Measurements from ENCODE around the gene MRTFA. TPM values are rescaled to one million over a fixed set of nuclear protein-coding genes. Genes with fewer than 3 reads are reported as not detected.
"Not testable (repeated sequence)": the region's sequence is repeated elsewhere in the genome, so short reads cannot be mapped to it uniquely, and the experiment has no call there.

MRTFA gene
- total and polyA plus RNA-seq, 2 donors = 22.3 to 37.6 TPM

- no peaks in the 10 kb centered on the region for H3K36me3 ChIP-seq (ENCODE audit: insufficient read depth)
- WGBS = 91% methylated on average over 2 of the region's 2 CpGs
- DNase-seq (ENCODE audit: extremely low spot score) = no peak
- H3K27ac ChIP-seq (ENCODE audit: low read depth) = no peak overlapping the region
- H3K4me3 ChIP-seq (ENCODE audit: low read depth, low read length) = no peak overlapping the region
- H3K4me1 ChIP-seq (ENCODE audit: insufficient read depth) = no peaks in the 10 kb centered on the region
These were observed 44.0 kb downstream of the MRTFA start for GRCh38 chr22:40592352-40593113.

- Histone ChIP-seq H3K4me1 (ENCODE audit: insufficient read depth) (no peaks in the 10 kb centered on the region), H3K36me3 (ENCODE audit: insufficient read depth) (no peaks in the 10 kb centered on the region), H3K27ac (ENCODE audit: low read depth) (no peak overlapping the region), H3K4me3 (ENCODE audit: low read depth, low read length) (no peak overlapping the region)
- 96% methylated on average over 7 of the region's 7 CpGs for WGBS
- no peak for DNase-seq (ENCODE audit: extremely low spot score)
These were observed 47.8 kb downstream of the MRTFA start for GRCh38 chr22:40588726-40589125.

GRCh38 chr22:40586781-40587180 lies 49.7 kb downstream of the MRTFA start:
- WGBS = 92% methylated on average over 5 of the region's 5 CpGs
- DNase-seq (ENCODE audit: extremely low spot score) = no peak
- Histone ChIP-seq H3K36me3 (ENCODE audit: insufficient read depth) (no peaks in the 10 kb centered on the region), H3K4me1 (ENCODE audit: insufficient read depth) (no peaks in the 10 kb centered on the region), H3K27ac (ENCODE audit: low read depth) (no peak overlapping the region), H3K4me3 (ENCODE audit: low read depth, low read length) (no peak overlapping the region)

- H3K4me3 ChIP-seq (ENCODE audit: low read depth, low read length) = no peak overlapping the region
- WGBS = 71% methylated on average over 1 of the region's 1 CpG
- H3K4me1 ChIP-seq (ENCODE audit: insufficient read depth) = no peaks in the 10 kb centered on the region
- no peak overlapping the region for H3K27ac ChIP-seq (ENCODE audit: low read depth)
- H3K36me3 ChIP-seq (ENCODE audit: insufficient read depth) = no peaks in the 10 kb centered on the region
- DNase-seq (ENCODE audit: extremely low spot score) = no peak
These were observed 51.2 kb downstream of the MRTFA start for GRCh38 chr22:40585310-40585751.

GRCh38 chr22:40584766-40585165 lies 51.8 kb downstream of the MRTFA start:
- not testable (repeated sequence) for DNase-seq (ENCODE audit: extremely low spot score); H3K36me3 ChIP-seq (ENCODE audit: insufficient read depth); H3K4me1 ChIP-seq (ENCODE audit: insufficient read depth); H3K4me3 ChIP-seq (ENCODE audit: low read depth, low read length); H3K27ac ChIP-seq (ENCODE audit: low read depth)
- 93% methylated on average over 9 of the region's 9 CpGs for WGBS

- no peak overlapping the region for H3K27ac ChIP-seq (ENCODE audit: low read depth)
- no peak overlapping the region for H3K4me3 ChIP-seq (ENCODE audit: low read depth, low read length)
- H3K36me3 ChIP-seq (ENCODE audit: insufficient read depth) = no peaks in the 10 kb centered on the region
- no peaks in the 10 kb centered on the region for H3K4me1 ChIP-seq (ENCODE audit: insufficient read depth)
- DNase-seq (ENCODE audit: extremely low spot score) = no peak
- WGBS = 97% methylated on average over 1 of the region's 1 CpG
These were observed 53.3 kb downstream of the MRTFA start for GRCh38 chr22:40583053-40583741.

GRCh38 chr22:40582063-40582462 lies 54.5 kb downstream of the MRTFA start:
- Histone ChIP-seq H3K4me1 (ENCODE audit: insufficient read depth) (no peaks in the 10 kb centered on the region), H3K27ac (ENCODE audit: low read depth) (no peak overlapping the region), H3K36me3 (ENCODE audit: insufficient read depth) (no peaks in the 10 kb centered on the region), H3K4me3 (ENCODE audit: low read depth, low read length) (no peak overlapping the region)
- 99% methylated on average over 2 of the region's 2 CpGs for WGBS
- DNase-seq (ENCODE audit: extremely low spot score) = no peak

- no peak overlapping the region for H3K27ac ChIP-seq (ENCODE audit: low read depth)
- H3K36me3 ChIP-seq (ENCODE audit: insufficient read depth) = no peaks in the 10 kb centered on the region
- H3K4me1 ChIP-seq (ENCODE audit: insufficient read depth) = no peaks in the 10 kb centered on the region
- DNase-seq (ENCODE audit: extremely low spot score) = no peak
- WGBS = 99% methylated on average over 1 of the region's 1 CpG
- no peak overlapping the region for H3K4me3 ChIP-seq (ENCODE audit: low read depth, low read length)
These were observed 55.9 kb downstream of the MRTFA start for GRCh38 chr22:40580631-40581030.

DNA sequence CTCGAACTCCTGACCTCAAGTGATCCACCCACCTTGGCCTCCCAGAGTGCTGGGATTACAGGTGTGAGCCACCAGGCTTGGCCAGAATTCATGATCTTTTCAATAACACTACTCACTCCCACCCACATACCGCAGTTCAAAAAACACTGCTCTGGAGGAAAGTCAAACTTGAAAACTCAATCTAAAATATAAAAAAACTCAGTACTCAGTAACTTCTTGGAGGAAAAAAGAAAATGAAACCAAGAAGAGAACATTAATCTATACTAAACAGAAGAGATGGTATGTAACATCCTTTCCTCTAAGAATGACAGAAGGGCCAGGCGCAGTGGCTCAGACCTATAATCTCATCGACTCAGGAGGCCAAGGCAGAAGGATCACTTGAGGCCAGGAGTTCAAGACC lies 58.3 kb downstream of the MRTFA start:
- no peak for DNase-seq (ENCODE audit: extremely low spot score)
- Histone ChIP-seq H3K27ac (ENCODE audit: low read depth) (no peak overlapping the region), H3K4me3 (ENCODE audit: low read depth, low read length) (no peak overlapping the region), H3K36me3 (ENCODE audit: insufficient read depth) (no peaks in the 10 kb centered on the region), H3K4me1 (ENCODE audit: insufficient read depth) (no peaks in the 10 kb centered on the region)
- 95% methylated on average over 4 of the region's 4 CpGs for WGBS

DNA sequence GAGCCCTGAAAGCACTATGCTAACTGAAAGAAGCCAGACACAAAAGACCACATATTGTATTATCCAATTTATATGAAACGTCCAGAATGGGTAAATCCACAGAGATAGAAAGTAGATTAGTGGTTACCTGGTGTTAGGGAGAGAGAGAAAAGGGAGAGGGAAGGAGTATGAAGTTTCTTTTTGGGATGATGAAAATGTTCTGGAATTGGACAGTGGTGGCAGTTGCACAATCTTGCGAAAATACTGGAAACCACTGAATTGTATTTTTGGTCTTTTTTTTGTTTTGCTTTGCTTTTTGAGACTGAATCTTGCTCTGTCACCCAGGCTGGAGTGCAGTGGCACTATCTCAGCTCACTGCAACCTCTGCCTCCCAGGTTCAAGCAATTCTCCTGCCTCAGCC lies 63.5 kb downstream of the MRTFA start:
- no peaks in the 10 kb centered on the region for H3K4me1 ChIP-seq (ENCODE audit: insufficient read depth)
- 75% methylated on average over 2 of the region's 2 CpGs for WGBS
- no peak overlapping the region for H3K4me3 ChIP-seq (ENCODE audit: low read depth, low read length)
- H3K27ac ChIP-seq (ENCODE audit: low read depth) = no peak overlapping the region
- no peaks in the 10 kb centered on the region for H3K36me3 ChIP-seq (ENCODE audit: insufficient read depth)
- DNase-seq (ENCODE audit: extremely low spot score) = no peak

DNA sequence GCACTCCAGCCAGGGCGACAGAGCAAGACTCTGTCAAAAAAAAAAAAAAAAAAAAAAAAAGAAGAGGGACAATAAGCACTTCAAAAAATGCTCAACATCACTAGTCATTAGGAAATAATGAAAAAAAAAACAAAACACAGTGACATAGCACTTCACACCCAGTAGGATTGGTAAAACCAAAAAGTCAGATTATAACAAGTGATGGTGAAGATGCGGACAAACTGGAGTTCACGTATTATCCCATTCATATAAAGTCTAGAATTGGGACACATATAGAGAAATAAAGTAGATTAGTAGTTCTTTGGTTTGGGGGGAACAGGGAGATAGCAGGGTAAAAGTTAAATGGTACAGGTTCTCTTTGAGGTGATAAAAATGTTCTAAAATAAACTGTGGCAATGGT lies 64.6 kb downstream of the MRTFA start:
- no peak overlapping the region for H3K4me3 ChIP-seq (ENCODE audit: low read depth, low read length)
- H3K4me1 ChIP-seq (ENCODE audit: insufficient read depth) = no peaks in the 10 kb centered on the region
- H3K36me3 ChIP-seq (ENCODE audit: insufficient read depth) = no peaks in the 10 kb centered on the region
- no peak for DNase-seq (ENCODE audit: extremely low spot score)
- H3K27ac ChIP-seq (ENCODE audit: low read depth) = no peak overlapping the region
- WGBS = 96% methylated on average over 3 of the region's 3 CpGs

GRCh38 chr22:40567626-40568328 lies 68.7 kb downstream of the MRTFA start:
- H3K4me1 ChIP-seq (ENCODE audit: insufficient read depth) = no peaks in the 10 kb centered on the region
- H3K36me3 ChIP-seq (ENCODE audit: insufficient read depth) = no peaks in the 10 kb centered on the region
- H3K4me3 ChIP-seq (ENCODE audit: low read depth, low read length) = no peak overlapping the region
- 73% methylated on average over 1 of the region's 1 CpG for WGBS
- DNase-seq (ENCODE audit: extremely low spot score) = no peak
- H3K27ac ChIP-seq (ENCODE audit: low read depth) = no peak overlapping the region

DNA sequence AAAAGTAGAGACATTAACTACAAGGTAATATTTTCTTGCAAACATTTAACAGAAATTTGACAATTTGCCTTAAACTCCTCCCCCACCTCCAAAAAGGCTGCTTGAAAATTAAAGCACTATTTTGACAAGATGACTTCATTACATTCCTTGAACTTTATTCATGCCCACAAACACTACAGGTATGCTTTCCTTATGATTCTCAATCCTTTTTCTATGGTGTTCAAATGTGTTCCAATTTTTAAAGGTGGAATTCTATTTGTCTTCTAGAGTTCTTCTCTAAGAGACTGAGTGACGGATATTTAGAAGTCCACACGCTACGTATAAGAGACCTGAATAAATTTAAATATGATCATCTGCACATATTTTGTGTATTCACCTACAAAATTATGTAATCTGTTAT lies 69.4 kb downstream of the MRTFA start:
- 97% methylated on average over 3 of the region's 3 CpGs for WGBS
- H3K27ac ChIP-seq (ENCODE audit: low read depth) = no peak overlapping the region
- H3K4me3 ChIP-seq (ENCODE audit: low read depth, low read length) = no peak overlapping the region
- no peaks in the 10 kb centered on the region for H3K36me3 ChIP-seq (ENCODE audit: insufficient read depth)
- DNase-seq (ENCODE audit: extremely low spot score) = no peak
- no peaks in the 10 kb centered on the region for H3K4me1 ChIP-seq (ENCODE audit: insufficient read depth)

GRCh38 chr22:40560994-40561515 lies 75.5 kb downstream of the MRTFA start:
- WGBS = 91% methylated on average over 2 of the region's 2 CpGs

More at GRCh38 chr22:40560994-40561515, 75.5 kb downstream of the MRTFA start:
- peak overlapping the region; percentile 29 for H3K27ac ChIP-seq (ENCODE audit: low read depth)
- H3K4me3 ChIP-seq (ENCODE audit: low read depth, low read length) = no peak overlapping the region
- no peak for DNase-seq (ENCODE audit: extremely low spot score)
- H3K4me1 ChIP-seq (ENCODE audit: insufficient read depth) = no peaks in the 10 kb centered on the region
- no peaks in the 10 kb centered on the region for H3K36me3 ChIP-seq (ENCODE audit: insufficient read depth)

All from urinary bladder (tissue), 4 donors.